PFSK-1 (cell line): Measurements from ENCODE around the gene SNTB2.

Source experiments
- FOXP2 ChIP-seq: optimal IDR thresholded peaks from 2 replicates; pipeline ENCODE3; 2011; ENCODE audit warnings: borderline replicate concordance, control low read depth, inconsistent platforms; ENCODE audit not compliant: insufficient read depth; ENCODE audit errors: extremely low read length, extremely low read depth
- POLR2AphosphoS5 ChIP-seq: IDR thresholded peaks from 2 replicates; pipeline ENCODE4 v1.6.1; 2012; ENCODE audit warnings: low read depth, mild to moderate bottlenecking, control low read depth, low read length, moderate library complexity
- SIN3A ChIP-seq: IDR thresholded peaks from 2 replicates; pipeline ENCODE4 v1.6.1; 2012; ENCODE audit warnings: mild to moderate bottlenecking, low read length, moderate library complexity, borderline replicate concordance; ENCODE audit not compliant: insufficient read depth
- TAF1 ChIP-seq: IDR thresholded peaks from 2 replicates; pipeline ENCODE4 v1.6.1; 2012; ENCODE audit warnings: low read length, control low read depth, borderline replicate concordance; ENCODE audit not compliant: insufficient read depth
- TF ChIP-seq, protein P1 (sequence below), 2 experiments: IDR thresholded peaks; 2 replicates each; pipeline versions ENCODE4 v1.6.1 to v1.8.0; 2011 to 2012; ENCODE audit warnings: low read depth in 2 of 2, low read length in 2 of 2, control low read depth in 1 of 2, inconsistent platforms in 1 of 2, mild to moderate bottlenecking in 1 of 2, moderate library complexity in 1 of 2; ENCODE audit not compliant: insufficient read depth in 1 of 2

SNTB2 gene

DNA sequence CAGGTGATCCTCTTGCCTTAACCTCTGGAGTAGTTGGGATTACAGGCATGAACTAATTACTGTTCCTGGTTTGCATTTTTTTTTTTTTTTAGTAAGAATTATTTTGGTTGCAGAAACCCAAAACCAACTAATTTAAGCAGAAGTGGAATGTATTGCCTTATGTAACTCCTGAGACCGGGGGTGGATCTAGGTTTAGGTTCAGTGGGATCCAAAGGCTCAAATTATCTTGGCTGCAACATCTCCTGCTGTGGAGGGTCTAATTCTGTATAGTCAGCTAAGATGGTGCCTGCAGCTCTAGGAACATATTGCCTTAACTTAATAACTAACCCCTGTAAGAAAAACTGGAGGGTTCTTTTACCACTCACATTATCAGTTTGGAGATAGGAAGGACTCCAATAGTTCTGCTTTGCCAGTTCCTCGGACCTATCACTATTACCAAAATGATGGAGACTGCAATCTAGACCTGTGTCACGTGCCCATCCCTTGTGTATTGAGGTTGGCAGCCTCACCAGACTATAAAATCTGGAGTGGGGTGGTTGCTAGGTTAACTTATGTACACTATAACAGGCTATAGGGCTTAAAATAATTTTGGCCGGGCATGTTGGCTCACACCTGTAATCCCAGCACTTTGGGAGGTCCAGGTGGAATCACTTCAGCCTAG lies 8.5 kb downstream of the SNTB2 start:
- TF ChIP-seq, protein P1, sequence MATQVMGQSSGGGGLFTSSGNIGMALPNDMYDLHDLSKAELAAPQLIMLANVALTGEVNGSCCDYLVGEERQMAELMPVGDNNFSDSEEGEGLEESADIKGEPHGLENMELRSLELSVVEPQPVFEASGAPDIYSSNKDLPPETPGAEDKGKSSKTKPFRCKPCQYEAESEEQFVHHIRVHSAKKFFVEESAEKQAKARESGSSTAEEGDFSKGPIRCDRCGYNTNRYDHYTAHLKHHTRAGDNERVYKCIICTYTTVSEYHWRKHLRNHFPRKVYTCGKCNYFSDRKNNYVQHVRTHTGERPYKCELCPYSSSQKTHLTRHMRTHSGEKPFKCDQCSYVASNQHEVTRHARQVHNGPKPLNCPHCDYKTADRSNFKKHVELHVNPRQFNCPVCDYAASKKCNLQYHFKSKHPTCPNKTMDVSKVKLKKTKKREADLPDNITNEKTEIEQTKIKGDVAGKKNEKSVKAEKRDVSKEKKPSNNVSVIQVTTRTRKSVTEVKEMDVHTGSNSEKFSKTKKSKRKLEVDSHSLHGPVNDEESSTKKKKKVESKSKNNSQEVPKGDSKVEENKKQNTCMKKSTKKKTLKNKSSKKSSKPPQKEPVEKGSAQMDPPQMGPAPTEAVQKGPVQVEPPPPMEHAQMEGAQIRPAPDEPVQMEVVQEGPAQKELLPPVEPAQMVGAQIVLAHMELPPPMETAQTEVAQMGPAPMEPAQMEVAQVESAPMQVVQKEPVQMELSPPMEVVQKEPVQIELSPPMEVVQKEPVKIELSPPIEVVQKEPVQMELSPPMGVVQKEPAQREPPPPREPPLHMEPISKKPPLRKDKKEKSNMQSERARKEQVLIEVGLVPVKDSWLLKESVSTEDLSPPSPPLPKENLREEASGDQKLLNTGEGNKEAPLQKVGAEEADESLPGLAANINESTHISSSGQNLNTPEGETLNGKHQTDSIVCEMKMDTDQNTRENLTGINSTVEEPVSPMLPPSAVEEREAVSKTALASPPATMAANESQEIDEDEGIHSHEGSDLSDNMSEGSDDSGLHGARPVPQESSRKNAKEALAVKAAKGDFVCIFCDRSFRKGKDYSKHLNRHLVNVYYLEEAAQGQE (IDR thresholded peaks at IDR 0.05; ENCODE audit: insufficient read depth in 1 of 2, low read depth in 2 of 2, low read length in 2 of 2), result no peak
- TF ChIP-seq FOXP2 (no peak), POLR2AphosphoS5 (no peak), SIN3A (no peak), TAF1 (no peak)

DNA sequence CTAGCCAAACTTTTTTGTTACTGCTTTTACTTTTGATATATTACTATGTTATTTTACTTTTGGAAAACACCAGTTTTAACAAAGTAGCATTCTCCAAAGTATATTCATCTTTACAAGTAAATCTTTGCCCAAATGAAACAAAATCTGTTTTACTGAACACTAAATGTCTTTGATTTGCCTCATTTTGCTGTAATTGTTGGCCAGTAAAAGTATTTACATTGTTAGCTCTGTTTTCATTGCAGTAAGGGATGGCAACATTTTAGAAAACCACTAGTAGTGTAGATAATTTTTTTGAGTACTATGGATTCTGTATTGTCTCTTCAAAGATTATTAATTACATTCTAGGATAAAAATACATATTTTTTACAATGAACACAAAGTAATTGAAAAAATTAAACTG lies 10.6 kb downstream of the SNTB2 start:
- TF ChIP-seq, protein P1 (IDR thresholded peaks at IDR 0.05; ENCODE audit: insufficient read depth in 1 of 2, low read depth in 2 of 2, low read length in 2 of 2), result no peak
- TF ChIP-seq TAF1, result no peak
- TF ChIP-seq POLR2AphosphoS5, result no peak

DNA sequence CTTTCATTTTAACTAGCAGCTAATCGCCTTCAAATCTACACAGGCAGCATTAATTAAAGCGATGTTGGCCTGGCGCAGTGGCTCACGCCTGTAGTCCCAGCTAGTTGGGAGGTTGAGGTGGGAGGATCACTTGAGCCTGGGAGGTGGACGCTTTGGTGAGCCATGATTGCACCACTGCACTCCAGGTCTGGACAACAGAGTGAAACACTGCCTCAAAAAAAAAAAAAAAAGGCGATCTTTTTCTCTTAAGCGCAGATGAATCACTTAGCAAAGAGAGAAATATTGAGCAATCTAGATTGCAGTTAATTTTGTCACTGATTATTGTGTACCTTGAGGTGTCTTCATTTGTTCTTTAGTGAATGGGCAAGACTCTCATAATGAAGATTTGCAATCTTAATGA lies 12.4 kb downstream of the SNTB2 start:
- TF ChIP-seq FOXP2 (no peak), TAF1 (no peak), SIN3A (no peak), POLR2AphosphoS5 (no peak)
- TF ChIP-seq, protein P1 (IDR thresholded peaks at IDR 0.05; ENCODE audit: insufficient read depth in 1 of 2, low read depth in 2 of 2, low read length in 2 of 2), result no peak

- TF ChIP-seq POLR2AphosphoS5 (no peak), FOXP2 (no peak), TAF1 (no peak), SIN3A (no peak)
- TF ChIP-seq, protein P1 (IDR thresholded peaks at IDR 0.05; ENCODE audit: insufficient read depth in 1 of 2, low read depth in 2 of 2, low read length in 2 of 2), result no peak
Measured at GRCh38 chr16:69201291-69201690, 14.3 kb downstream of the SNTB2 start.

DNA sequence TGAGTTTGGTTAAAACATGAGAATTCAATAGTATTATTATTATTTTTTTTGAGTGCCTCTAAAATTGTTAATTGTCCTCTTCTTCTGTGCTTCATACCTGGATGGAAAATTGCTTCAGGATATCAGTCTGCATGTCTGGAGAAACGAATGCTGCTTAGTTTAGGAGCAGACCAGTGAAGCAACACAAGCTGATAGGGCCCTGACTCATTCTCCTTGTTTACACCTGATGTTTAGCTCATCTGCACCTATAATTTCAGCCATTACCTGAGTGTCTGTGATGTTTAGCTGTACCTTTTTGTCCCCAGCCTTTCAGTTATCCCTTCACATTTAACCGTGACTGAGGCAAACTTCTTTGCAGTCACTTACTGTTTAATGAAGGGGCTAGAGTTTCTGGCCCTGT lies 14.8 kb downstream of the SNTB2 start:
- no peak for TF ChIP-seq TAF1
- no peak for TF ChIP-seq FOXP2
- TF ChIP-seq POLR2AphosphoS5, result no peak
- TF ChIP-seq, protein P1 (IDR thresholded peaks at IDR 0.05; ENCODE audit: insufficient read depth in 1 of 2, low read depth in 2 of 2, low read length in 2 of 2), result no peak
- no peak for TF ChIP-seq SIN3A
